GM18520 (cell line): ENCODE results near the gene FOXP1.

Source experiments
- ATAC-seq: cut with Tn5 transposase; IDR thresholded peaks from one replicate; pipeline ENCODE4 v1.9.1; 2021; ENCODE audit not compliant: unreplicated experiment

The FOXP1 gene

GRCh38 chr3:71053495-71053894 is 530.0 kb downstream of the FOXP1 start:
- no peak for ATAC-seq

GRCh38 chr3:71052716-71053115 is 530.8 kb downstream of the FOXP1 start:
- ATAC-seq, result no peak

- ATAC-seq, result no peak
Measured at GRCh38 chr3:71051893-71052687, 531.4 kb downstream of the FOXP1 start.

- no peak for ATAC-seq
Measured at GRCh38 chr3:71051259-71051595, 532.3 kb downstream of the FOXP1 start.

GRCh38 chr3:71050538-71051258 is 532.8 kb downstream of the FOXP1 start:
- no peak for ATAC-seq

GRCh38 chr3:71050166-71050537 is 533.4 kb downstream of the FOXP1 start:
- ATAC-seq, result no peak

- no peak for ATAC-seq
Measured at GRCh38 chr3:71048948-71049347, 534.6 kb downstream of the FOXP1 start.

- no peak for ATAC-seq
Measured at GRCh38 chr3:71047616-71048531, 535.7 kb downstream of the FOXP1 start.

GRCh38 chr3:71046791-71047190 is 536.7 kb downstream of the FOXP1 start:
- no peak for ATAC-seq

GRCh38 chr3:71045917-71046282 is 537.6 kb downstream of the FOXP1 start:
- ATAC-seq, result no peak

- no peak for ATAC-seq
Measured at GRCh38 chr3:71045212-71045916, 538.2 kb downstream of the FOXP1 start.

- no peak for ATAC-seq
Measured at GRCh38 chr3:71042759-71043158, 540.8 kb downstream of the FOXP1 start.

- ATAC-seq, result no peak
Measured at GRCh38 chr3:71041371-71041770, 542.2 kb downstream of the FOXP1 start.

- ATAC-seq, result no peak
Measured at GRCh38 chr3:71039332-71039731, 544.2 kb downstream of the FOXP1 start.

GRCh38 chr3:71037775-71038174 is 545.8 kb downstream of the FOXP1 start:
- no peak for ATAC-seq

- no peak for ATAC-seq
Measured at GRCh38 chr3:71035886-71036285, 547.6 kb downstream of the FOXP1 start.

- ATAC-seq, result no peak
Measured at GRCh38 chr3:71035314-71035713, 548.2 kb downstream of the FOXP1 start.

- no peak for ATAC-seq
Measured at GRCh38 chr3:71033681-71034220, 549.8 kb downstream of the FOXP1 start.

- ATAC-seq, result no peak
Measured at GRCh38 chr3:71031914-71032521, 551.5 kb downstream of the FOXP1 start.

GRCh38 chr3:71031181-71031580 is 552.3 kb downstream of the FOXP1 start:
- no peak for ATAC-seq
